Neural progenitor cell (in vitro differentiated cells): ENCODE results near the gene LATS2.
"Not testable (repeated sequence)": the region's sequence is repeated elsewhere in the genome, so short reads cannot be mapped to it uniquely, and the experiment has no call there.

ENCODE experiments used
- CTCF ChIP-seq: fragments of 200-600 bp; sonication (generic); IDR thresholded peaks from 2 replicates; pipeline ENCODE4 v1.5.1; 2017; ENCODE audit warnings: antibody characterized with exemption, mild to moderate bottlenecking
- EZH2 ChIP-seq: fragments of 200-600 bp; sonication (generic); IDR thresholded peaks from 2 replicates; pipeline ENCODE4 v1.6.1; 2017; ENCODE audit warnings: antibody characterized with exemption, mild to moderate bottlenecking, moderate library complexity
- EZH2phosphoT487 ChIP-seq: fragments of 200-600 bp; sonication (generic); IDR thresholded peaks from 2 replicates; pipeline ENCODE4 v1.6.1; 2017; ENCODE audit warnings: antibody characterized with exemption

- TF ChIP-seq EZH2, CTCF, EZH2phosphoT487: not testable (repeated sequence)
Observed at GRCh38 chr13:20961663-20962062, 99.7 kb downstream of the LATS2 start.
